ENCODE data around the gene SIGLEC7. TPM values are rescaled to one million over a fixed set of nuclear protein-coding genes. Genes with fewer than 3 reads are reported as not detected.
"Not testable (repeated sequence)": the region's sequence is repeated elsewhere in the genome, so short reads cannot be mapped to it uniquely, and the experiment has no call there.

Gene SIGLEC7
- total and polyA plus RNA-seq, 9 donors = 0.40 to 1.1 (median 0.63) TPM

- Histone ChIP-seq H3K27ac (ENCODE audit: low read length) (no peak overlapping the region), H3K4me3 (ENCODE audit: low read length) (no peak overlapping the region), H3K27me3 (ENCODE audit: control insufficient read depth, insufficient read depth, low read length) (no peaks in the 10 kb centered on the region), H3K4me1 (ENCODE audit: control insufficient read depth, insufficient read depth, low read length) (peaks cover 3% of the 10 kb centered on the region), H3K36me3 (ENCODE audit: control insufficient read depth, insufficient read depth, low read length) (no peaks in the 10 kb centered on the region), H3K9me3 (replicated peaks; ENCODE audit: control insufficient read depth, low read depth, low read length) (no peaks in the 10 kb centered on the region)
- DNase-seq = no peak
- WGBS (ENCODE audit: insufficient coverage) = 83% methylated on average over 3 of the region's 9 CpGs
These were observed 4.2 kb upstream of the SIGLEC7 start for GRCh38 chr19:51137792-51138425.

GRCh38 chr19:51138549-51138979 is 3.5 kb upstream of the SIGLEC7 start:
- H3K4me1 ChIP-seq (ENCODE audit: control insufficient read depth, insufficient read depth, low read length) = peaks cover 3% of the 10 kb centered on the region
- no peaks in the 10 kb centered on the region for H3K36me3 ChIP-seq (ENCODE audit: control insufficient read depth, insufficient read depth, low read length)
- WGBS (ENCODE audit: insufficient coverage) = 80% methylated on average over 2 of the region's 6 CpGs
- no peaks in the 10 kb centered on the region for H3K27me3 ChIP-seq (ENCODE audit: control insufficient read depth, insufficient read depth, low read length)
- no peaks in the 10 kb centered on the region for H3K9me3 ChIP-seq (replicated peaks; ENCODE audit: control insufficient read depth, low read depth, low read length)
- DNase-seq = peak; percentile 34
- H3K4me3 ChIP-seq (ENCODE audit: low read length) = no peak overlapping the region
- H3K27ac ChIP-seq (ENCODE audit: low read length) = no peak overlapping the region

DNA sequence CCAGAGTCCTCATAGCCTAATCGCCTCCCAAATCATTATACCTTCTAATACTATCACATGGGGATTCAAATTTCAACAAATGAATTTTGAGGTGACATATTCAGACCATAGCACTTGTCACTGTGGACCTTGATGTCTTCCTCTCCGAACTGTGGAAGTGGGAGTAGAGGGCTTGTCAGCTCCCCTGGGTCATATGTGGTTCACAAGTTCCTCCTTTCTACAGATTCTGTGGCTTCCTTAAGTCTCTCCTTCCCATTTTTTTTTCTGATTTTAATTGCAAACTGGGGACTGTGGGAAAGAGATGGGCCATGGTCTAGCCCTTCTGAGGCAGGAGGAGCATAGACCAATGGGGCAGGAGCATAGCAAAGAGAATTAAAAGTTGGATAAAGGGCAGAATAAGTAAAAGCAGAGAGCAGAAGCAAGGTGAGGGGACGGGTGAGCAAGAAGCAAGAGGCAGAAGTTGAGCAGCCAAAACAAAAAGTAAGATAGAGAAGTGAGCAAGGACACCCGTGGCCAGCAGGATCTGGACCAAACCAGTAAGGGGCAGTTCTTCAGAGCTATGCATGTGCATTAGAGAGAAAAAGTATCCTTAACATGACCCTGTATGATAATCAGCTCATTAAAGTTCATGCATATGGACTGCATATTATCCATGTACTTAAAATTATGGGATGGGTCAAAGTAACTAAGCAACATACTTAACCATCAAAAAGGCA is 2.6 kb upstream of the SIGLEC7 start:
- peak overlapping the region; percentile 35 for H3K27ac ChIP-seq (ENCODE audit: low read length)
- no peaks in the 10 kb centered on the region for H3K27me3 ChIP-seq (ENCODE audit: control insufficient read depth, insufficient read depth, low read length)
- 59% methylated on average over 2 of the region's 4 CpGs for WGBS (ENCODE audit: insufficient coverage)
- H3K9me3 ChIP-seq (replicated peaks; ENCODE audit: control insufficient read depth, low read depth, low read length) = no peaks in the 10 kb centered on the region
- peaks cover 3% of the 10 kb centered on the region for H3K4me1 ChIP-seq (ENCODE audit: control insufficient read depth, insufficient read depth, low read length)
- DNase-seq = peak; percentile 60
- H3K36me3 ChIP-seq (ENCODE audit: control insufficient read depth, insufficient read depth, low read length) = no peaks in the 10 kb centered on the region
- H3K4me3 ChIP-seq (ENCODE audit: low read length) = no peak overlapping the region

DNA sequence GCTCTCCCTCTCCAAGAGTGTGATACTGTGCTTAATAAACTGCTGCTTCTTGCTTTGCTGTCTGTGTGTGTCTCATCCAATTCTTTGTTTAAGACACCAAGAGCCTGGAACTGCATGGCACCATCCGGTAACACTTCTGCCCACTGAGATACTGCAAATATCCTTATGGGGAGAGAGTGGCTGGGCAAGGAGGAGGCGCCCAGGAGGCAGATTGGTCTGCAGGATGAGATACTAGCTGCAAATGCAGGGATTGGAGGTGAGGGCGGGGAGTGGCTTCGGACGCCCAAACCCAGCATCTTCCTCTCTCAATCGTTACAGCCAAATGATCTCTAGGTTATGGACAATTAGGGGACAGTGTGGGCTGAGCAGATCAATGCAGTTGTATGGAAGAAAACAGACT is 1.7 kb upstream of the SIGLEC7 start:
- 60% methylated on average over 1 of the region's 6 CpGs for whole genome bisulfite sequencing (ENCODE audit: insufficient coverage)
- Histone ChIP-seq H3K36me3 (ENCODE audit: control insufficient read depth, insufficient read depth, low read length) (no peaks in the 10 kb centered on the region), H3K27ac (ENCODE audit: low read length) (no peak overlapping the region), H3K9me3 (replicated peaks; ENCODE audit: control insufficient read depth, low read depth, low read length) (no peaks in the 10 kb centered on the region), H3K27me3 (ENCODE audit: control insufficient read depth, insufficient read depth, low read length) (no peaks in the 10 kb centered on the region), H3K4me1 (ENCODE audit: control insufficient read depth, insufficient read depth, low read length) (peaks cover 3% of the 10 kb centered on the region), H3K4me3 (ENCODE audit: low read length) (no peak overlapping the region)
- DNase-seq = no peak

GRCh38 chr19:51141181-51141580 is 920 bp upstream of the SIGLEC7 start:
- H3K4me1 ChIP-seq (ENCODE audit: control insufficient read depth, insufficient read depth, low read length) = peaks cover 3% of the 10 kb centered on the region
- H3K9me3 ChIP-seq (replicated peaks; ENCODE audit: control insufficient read depth, low read depth, low read length) = no peaks in the 10 kb centered on the region
- WGBS (ENCODE audit: insufficient coverage) = no CpG with 5 or more reads among the region's 6 CpGs
- H3K4me3 ChIP-seq (ENCODE audit: low read length) = no peak overlapping the region
- no peak overlapping the region for H3K27ac ChIP-seq (ENCODE audit: low read length)
- H3K27me3 ChIP-seq (ENCODE audit: control insufficient read depth, insufficient read depth, low read length) = no peaks in the 10 kb centered on the region
- H3K36me3 ChIP-seq (ENCODE audit: control insufficient read depth, insufficient read depth, low read length) = no peaks in the 10 kb centered on the region
- no peak for DNase-seq

- WGBS (ENCODE audit: insufficient coverage) = 86% methylated on average over 1 of the region's 15 CpGs
- H3K27ac ChIP-seq (ENCODE audit: low read length) = peak overlapping the region; percentile 7
- H3K9me3 ChIP-seq (replicated peaks; ENCODE audit: control insufficient read depth, low read depth, low read length); H3K4me1 ChIP-seq (ENCODE audit: control insufficient read depth, insufficient read depth, low read length); H3K36me3 ChIP-seq (ENCODE audit: control insufficient read depth, insufficient read depth, low read length); H3K4me3 ChIP-seq (ENCODE audit: low read length); DNase-seq; H3K27me3 ChIP-seq (ENCODE audit: control insufficient read depth, insufficient read depth, low read length): not testable (repeated sequence)
These were observed 841 bp downstream of the SIGLEC7 start for GRCh38 chr19:51142809-51143475.

DNA sequence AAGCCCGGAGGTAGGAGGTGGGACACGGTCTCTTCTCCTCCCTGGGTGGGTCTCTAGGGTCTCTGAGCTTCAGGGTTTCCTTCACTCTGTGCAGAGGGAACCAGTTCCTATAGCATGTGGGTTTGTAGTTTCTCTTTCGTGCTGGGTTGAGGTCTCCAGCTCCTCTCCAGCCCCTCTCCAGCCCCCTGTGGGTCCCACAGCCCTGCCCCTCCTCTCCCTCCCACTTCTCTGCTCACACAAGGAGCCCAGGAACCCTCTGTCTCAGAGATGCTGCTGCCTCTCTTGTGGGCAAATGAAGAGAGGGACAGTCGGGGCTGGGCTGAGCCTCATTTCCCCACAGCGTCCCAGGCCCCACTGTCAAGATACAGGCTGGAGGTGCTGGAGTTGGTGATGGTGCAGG is 1.4 kb downstream of the SIGLEC7 start:
- no peak overlapping the region for H3K27ac ChIP-seq (ENCODE audit: low read length)
- H3K4me1 ChIP-seq (ENCODE audit: control insufficient read depth, insufficient read depth, low read length) = no peaks in the 10 kb centered on the region
- no peak overlapping the region for H3K4me3 ChIP-seq (ENCODE audit: low read length)
- H3K36me3 ChIP-seq (ENCODE audit: control insufficient read depth, insufficient read depth, low read length) = no peaks in the 10 kb centered on the region
- no peaks in the 10 kb centered on the region for H3K27me3 ChIP-seq (ENCODE audit: control insufficient read depth, insufficient read depth, low read length)
- no CpG with 5 or more reads among the region's 5 CpGs for WGBS (ENCODE audit: insufficient coverage)
- DNase-seq = no peak
- H3K9me3 ChIP-seq (replicated peaks; ENCODE audit: control insufficient read depth, low read depth, low read length) = no peaks in the 10 kb centered on the region

DNA sequence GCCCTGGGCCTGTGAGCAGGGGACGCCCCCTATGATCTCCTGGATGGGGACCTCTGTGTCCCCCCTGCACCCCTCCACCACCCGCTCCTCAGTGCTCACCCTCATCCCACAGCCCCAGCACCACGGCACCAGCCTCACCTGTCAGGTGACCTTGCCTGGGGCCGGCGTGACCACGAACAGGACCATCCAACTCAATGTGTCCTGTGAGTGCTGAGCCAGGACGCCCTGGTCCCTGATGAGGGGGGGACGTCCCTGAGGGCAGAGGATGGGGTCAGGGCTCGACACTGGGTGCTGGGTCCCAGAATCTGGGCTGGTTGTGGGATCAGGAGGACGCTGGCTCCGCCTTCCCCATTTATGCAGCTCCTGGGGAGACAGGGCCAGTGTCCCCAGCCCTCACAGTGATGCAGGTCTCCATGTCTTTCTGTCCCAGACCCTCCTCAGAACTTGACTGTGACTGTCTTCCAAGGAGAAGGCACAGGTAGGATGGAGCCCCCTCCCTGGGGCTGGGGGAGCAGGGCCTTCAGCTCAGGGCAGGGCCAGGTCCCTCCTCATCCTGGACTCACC is 2.5 kb downstream of the SIGLEC7 start:
- no peak overlapping the region for H3K4me3 ChIP-seq (ENCODE audit: low read length)
- DNase-seq = no peak
- no peaks in the 10 kb centered on the region for H3K27me3 ChIP-seq (ENCODE audit: control insufficient read depth, insufficient read depth, low read length)
- H3K36me3 ChIP-seq (ENCODE audit: control insufficient read depth, insufficient read depth, low read length) = no peaks in the 10 kb centered on the region
- no peak overlapping the region for H3K27ac ChIP-seq (ENCODE audit: low read length)
- no peaks in the 10 kb centered on the region for H3K9me3 ChIP-seq (replicated peaks; ENCODE audit: control insufficient read depth, low read depth, low read length)
- no peaks in the 10 kb centered on the region for H3K4me1 ChIP-seq (ENCODE audit: control insufficient read depth, insufficient read depth, low read length)
- WGBS (ENCODE audit: insufficient coverage) = 79% methylated on average over 9 of the region's 11 CpGs

GRCh38 chr19:51145916-51146493 is 3.9 kb downstream of the SIGLEC7 start:
- Histone ChIP-seq H3K9me3 (replicated peaks; ENCODE audit: control insufficient read depth, low read depth, low read length) (no peaks in the 10 kb centered on the region), H3K4me1 (ENCODE audit: control insufficient read depth, insufficient read depth, low read length) (no peaks in the 10 kb centered on the region), H3K27ac (ENCODE audit: low read length) (no peak overlapping the region), H3K27me3 (ENCODE audit: control insufficient read depth, insufficient read depth, low read length) (no peaks in the 10 kb centered on the region), H3K36me3 (ENCODE audit: control insufficient read depth, insufficient read depth, low read length) (no peaks in the 10 kb centered on the region), H3K4me3 (ENCODE audit: low read length) (no peak overlapping the region)
- DNase-seq = no peak
- WGBS (ENCODE audit: insufficient coverage) = no CpG with 5 or more reads among the region's 4 CpGs

- H3K9me3 ChIP-seq (replicated peaks; ENCODE audit: control insufficient read depth, low read depth, low read length) = no peaks in the 10 kb centered on the region
- no peaks in the 10 kb centered on the region for H3K36me3 ChIP-seq (ENCODE audit: control insufficient read depth, insufficient read depth, low read length)
- H3K4me1 ChIP-seq (ENCODE audit: control insufficient read depth, insufficient read depth, low read length) = no peaks in the 10 kb centered on the region
- no peaks in the 10 kb centered on the region for H3K27me3 ChIP-seq (ENCODE audit: control insufficient read depth, insufficient read depth, low read length)
- DNase-seq = no peak
- no peak overlapping the region for H3K4me3 ChIP-seq (ENCODE audit: low read length)
- no peak overlapping the region for H3K27ac ChIP-seq (ENCODE audit: low read length)
- 87% methylated on average over 3 of the region's 7 CpGs for WGBS (ENCODE audit: insufficient coverage)
These were observed 4.7 kb downstream of the SIGLEC7 start for GRCh38 chr19:51146751-51147150.

Data from muscle of leg (tissue), 11 donors.